ENCODE results near the gene OR10G7. TPM values are rescaled to one million over a fixed set of nuclear protein-coding genes. Genes with fewer than 3 reads are reported as not detected.

OR10G7 gene, protein sequence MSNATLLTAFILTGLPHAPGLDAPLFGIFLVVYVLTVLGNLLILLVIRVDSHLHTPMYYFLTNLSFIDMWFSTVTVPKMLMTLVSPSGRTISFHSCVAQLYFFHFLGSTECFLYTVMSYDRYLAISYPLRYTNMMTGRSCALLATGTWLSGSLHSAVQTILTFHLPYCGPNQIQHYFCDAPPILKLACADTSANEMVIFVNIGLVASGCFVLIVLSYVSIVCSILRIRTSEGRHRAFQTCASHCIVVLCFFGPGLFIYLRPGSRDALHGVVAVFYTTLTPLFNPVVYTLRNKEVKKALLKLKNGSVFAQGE
- not detected in 2 replicates for total RNA-seq

DNA sequence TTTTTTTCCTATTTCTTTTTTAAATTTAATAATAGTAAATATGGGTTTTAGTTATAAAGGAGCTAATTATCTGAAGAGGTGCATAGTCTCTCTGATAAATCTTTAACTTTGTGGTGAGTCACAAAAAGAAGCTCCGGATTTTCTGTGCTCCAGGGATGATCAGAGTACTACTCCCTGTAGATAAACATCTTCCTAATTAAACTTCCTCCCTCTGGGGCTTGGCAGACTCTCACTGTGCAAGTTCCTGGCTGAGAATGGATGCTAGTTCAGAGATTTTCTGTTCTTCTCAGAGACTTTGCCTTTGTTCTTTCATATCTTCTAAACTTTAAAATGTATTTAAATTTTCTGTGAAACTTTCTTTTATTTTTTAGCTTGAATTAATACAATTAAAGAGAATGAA, at the start of gene OR10G7:
OR10G7 (minus strand) TSS at position 72 of the 400 bp plus-strand sequence. CDS start 2,324 bp downstream, outside the sequence.

DNA sequence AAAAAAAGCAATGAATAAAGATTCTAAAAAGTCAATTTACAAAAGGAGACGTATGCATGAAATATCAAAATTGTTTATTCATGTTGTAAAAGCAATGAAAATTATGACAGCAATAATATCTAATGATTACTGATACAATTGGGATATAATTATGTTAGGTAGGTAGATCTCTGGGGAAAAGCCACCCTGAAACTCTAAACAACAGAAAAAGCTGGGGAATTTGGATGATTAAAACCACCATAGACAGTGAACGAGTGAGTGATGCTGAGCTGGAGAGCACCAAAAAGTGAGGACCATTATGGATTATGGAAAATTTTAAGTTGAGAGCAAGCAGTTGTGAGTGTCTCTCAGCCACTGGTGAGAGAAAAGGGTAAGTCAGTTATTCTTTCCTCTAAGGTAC, 14.6 kb downstream of the OR10G7 start, which contains the start of gene OR10G8:
OR10G8 (plus strand) TSS at position 301 of the 400 bp plus-strand sequence. CDS start 2,825 bp downstream, outside the sequence.

DNA sequence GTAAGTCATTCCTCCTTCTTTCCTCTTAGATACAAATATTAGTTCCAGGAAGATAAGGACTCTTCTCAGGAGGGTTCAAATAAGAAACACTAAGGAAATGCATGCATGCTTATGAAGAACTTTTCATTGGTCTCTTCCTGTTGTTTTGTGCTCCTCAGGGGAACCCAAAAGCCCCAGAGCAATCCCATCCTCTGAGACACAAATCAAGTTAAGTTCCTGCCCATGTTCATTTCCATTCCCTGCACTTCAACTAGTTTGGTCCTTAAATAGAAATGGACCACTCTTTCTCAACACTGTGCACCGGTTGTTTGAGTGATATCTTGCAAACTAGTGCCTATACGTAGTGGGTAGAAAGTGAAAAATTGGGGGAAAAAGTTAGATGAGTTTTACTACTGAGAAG, 28.4 kb downstream of the OR10G7 start, which contains the start of gene OR10G4:
OR10G4 (plus strand) TSS at position 301 of the 400 bp plus-strand sequence. CDS start 2,578 bp downstream, outside the sequence.

DNA sequence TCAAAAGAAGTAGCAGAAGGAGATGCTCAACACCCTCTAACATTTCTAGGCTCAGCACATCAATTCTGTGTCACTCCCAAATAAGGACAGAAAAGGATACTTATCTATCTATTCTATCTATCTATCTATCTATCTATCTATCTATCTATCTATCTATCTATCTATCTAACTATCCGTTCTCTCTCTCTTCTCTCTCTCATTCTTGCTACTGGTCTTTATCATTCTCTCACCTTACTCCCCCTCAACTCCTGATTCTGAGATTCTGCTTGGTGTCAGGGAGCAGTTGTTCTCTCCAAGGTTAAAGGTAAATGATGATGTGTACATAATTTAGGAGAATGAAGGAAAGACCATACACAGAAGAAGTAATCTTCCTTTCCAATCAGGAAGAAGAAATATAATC, 46.0 kb downstream of the OR10G7 start, which contains the start of gene OR10G6:
OR10G6 (minus strand) TSS at position 43 of the 400 bp plus-strand sequence; CDS start at position 43, 0 bp downstream.

Other genes with a start within 250 kb of the OR10G7 start
- gene OR6M1, start 235.0 kb downstream of the OR10G7 start, total RNA-seq, result not detected in 2 replicates
- not detected in 2 replicates for gene TMEM225, start 155.7 kb downstream of the OR10G7 start, total RNA-seq
- gene OR8D4, start 139.2 kb downstream of the OR10G7 start, total RNA-seq, result not detected in 2 replicates
- not detected in 2 replicates for gene OR4D5, start 101.7 kb downstream of the OR10G7 start, total RNA-seq
- gene OR6T1, start 97.5 kb downstream of the OR10G7 start, total RNA-seq, result not detected in 2 replicates
- not detected in 2 replicates for gene OR10S1, start 63.5 kb downstream of the OR10G7 start, total RNA-seq
- gene OR10G6, start 46.2 kb downstream of the OR10G7 start, total RNA-seq, result not detected in 2 replicates
- not detected in 2 replicates for gene OR10G4, start 28.3 kb downstream of the OR10G7 start, total RNA-seq
- not detected in 2 replicates for gene OR10G9, start 18.3 kb downstream of the OR10G7 start, total RNA-seq
- gene OR10G8, start 14.5 kb downstream of the OR10G7 start, total RNA-seq, result not detected in 2 replicates
- gene VWA5A, start 74.1 kb upstream of the OR10G7 start, total RNA-seq, result 16.1 and 25.1 TPM in 2 replicates
- gene OR10D3, start 142.0 kb upstream of the OR10G7 start, total RNA-seq, result not detected in 2 replicates
- not detected in 2 replicates for gene OR8G1, start 199.8 kb upstream of the OR10G7 start, total RNA-seq
- not detected in 2 replicates for gene OR8G5, start 215.1 kb upstream of the OR10G7 start, total RNA-seq

Data from hair follicular keratinocyte (primary cell).